ENCODE data around the gene CAMSAP1. TPM values are rescaled to one million over a fixed set of nuclear protein-coding genes. Genes with fewer than 3 reads are reported as not detected.
"Not testable (repeated sequence)": the region's sequence is repeated elsewhere in the genome, so short reads cannot be mapped to it uniquely, and the experiment has no call there.

The CAMSAP1 gene
- total RNA-seq, 2 experiments from 2014 or later, result 19.9 to 21.8 TPM

DNA sequence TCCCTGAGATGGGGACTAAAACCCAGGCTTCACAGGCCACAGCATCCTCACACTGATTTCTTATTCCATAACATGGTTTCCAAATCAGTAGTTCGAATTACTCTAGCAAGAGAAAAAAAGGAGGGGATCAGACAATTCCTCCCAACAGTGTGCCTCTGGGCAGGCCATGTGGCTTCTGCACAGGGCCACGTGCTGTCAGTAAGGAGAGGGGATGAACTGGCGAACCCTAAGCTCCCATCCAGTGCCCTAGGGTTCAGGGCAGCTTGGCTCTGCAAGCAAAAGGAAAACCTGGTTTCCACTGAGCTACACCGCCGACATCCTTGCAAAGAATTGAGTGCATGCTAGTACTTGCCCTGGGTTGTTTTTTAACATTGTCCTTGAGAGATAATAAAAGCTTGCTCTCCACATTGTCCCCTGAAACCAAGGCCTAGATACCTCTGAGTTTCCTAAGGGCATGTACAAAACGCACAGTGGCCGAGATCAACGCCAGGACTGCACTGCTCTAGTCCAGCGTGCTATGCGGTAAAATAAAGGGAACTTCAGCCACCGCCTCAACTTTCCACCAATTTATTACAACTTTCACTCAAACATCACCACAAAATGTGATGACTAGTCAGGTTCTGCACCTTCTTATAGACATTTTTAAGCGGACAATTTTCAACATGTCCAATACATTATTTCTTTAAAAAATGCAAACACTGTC lies 4.5 kb downstream of the CAMSAP1 start:
- Mint-ChIP-seq H3K27me3 (no peaks in the 10 kb centered on the region), H3K36me3 (peaks cover 49% of the 10 kb centered on the region), H3K27ac (no peak overlapping the region), H3K4me1 (peaks cover 35% of the 10 kb centered on the region), H3K4me3 (no peak overlapping the region), H3K9me3 (peaks cover 18% of the 10 kb centered on the region)
- no peak for DNase-seq

DNA sequence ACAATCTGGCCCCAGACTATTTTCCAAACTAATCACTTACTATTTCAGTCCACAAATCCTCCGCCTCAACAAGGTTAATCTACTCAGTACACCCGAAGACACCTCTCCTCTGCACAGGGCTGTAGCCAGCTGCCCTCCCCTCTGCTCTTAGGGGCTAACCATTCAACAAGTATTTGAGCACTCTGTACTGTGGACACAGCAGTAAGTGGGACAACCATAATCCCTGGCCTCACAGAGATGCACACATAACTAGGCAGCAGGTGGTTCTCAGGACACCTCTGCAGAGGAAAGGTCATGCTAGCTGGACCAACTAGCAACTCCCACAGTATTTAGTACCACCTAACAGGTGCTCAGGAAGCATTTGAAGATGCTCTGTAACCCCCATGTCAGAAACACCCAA lies 5.5 kb downstream of the CAMSAP1 start:
- no peak for DNase-seq
- Mint-ChIP-seq H3K9me3 (peaks cover 18% of the 10 kb centered on the region), H3K4me1 (peaks cover 40% of the 10 kb centered on the region), H3K36me3 (peaks cover 50% of the 10 kb centered on the region), H3K4me3 (no peak overlapping the region), H3K27ac (no peak overlapping the region), H3K27me3 (no peaks in the 10 kb centered on the region)

DNA sequence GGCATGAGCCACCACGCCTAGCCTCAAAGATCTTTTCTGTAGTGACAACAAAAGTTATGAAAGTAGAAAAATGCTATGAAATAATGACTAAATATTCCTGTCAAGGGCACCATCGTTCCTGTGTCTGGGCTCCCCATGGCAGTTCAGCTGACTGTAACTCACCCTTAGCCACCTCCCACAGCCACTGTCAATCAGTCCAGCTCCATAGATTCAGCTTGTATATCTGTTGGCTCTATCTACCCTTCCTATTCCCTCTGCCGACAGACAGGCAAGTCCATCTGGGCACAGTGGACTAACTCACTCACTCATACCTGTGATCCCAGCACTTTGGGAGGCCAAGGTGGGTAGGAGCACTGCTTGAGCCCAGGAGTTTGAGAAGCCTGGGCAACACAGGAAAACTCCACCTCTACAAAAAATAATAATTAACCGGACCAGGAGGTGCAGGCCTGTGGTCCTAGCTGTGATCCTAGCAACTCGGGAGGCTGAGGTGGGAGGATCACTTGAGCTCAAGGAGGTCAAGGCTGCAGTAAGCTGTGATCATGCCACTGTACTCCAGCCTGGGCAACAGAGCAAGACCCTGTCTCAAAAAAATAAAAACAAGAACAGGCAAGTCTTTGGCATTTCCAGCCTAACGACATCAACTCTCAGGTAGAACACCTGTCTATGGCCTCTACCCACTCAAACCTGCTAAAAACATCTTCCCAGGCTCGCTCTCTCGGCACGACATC lies 6.2 kb downstream of the CAMSAP1 start:
- Mint-ChIP-seq H3K27me3 (no peaks in the 10 kb centered on the region), H3K4me3 (no peak overlapping the region), H3K36me3 (peaks cover 50% of the 10 kb centered on the region), H3K4me1 (peaks cover 44% of the 10 kb centered on the region), H3K9me3 (peaks cover 18% of the 10 kb centered on the region), H3K27ac (no peak overlapping the region)
- DNase-seq, result no peak

DNA sequence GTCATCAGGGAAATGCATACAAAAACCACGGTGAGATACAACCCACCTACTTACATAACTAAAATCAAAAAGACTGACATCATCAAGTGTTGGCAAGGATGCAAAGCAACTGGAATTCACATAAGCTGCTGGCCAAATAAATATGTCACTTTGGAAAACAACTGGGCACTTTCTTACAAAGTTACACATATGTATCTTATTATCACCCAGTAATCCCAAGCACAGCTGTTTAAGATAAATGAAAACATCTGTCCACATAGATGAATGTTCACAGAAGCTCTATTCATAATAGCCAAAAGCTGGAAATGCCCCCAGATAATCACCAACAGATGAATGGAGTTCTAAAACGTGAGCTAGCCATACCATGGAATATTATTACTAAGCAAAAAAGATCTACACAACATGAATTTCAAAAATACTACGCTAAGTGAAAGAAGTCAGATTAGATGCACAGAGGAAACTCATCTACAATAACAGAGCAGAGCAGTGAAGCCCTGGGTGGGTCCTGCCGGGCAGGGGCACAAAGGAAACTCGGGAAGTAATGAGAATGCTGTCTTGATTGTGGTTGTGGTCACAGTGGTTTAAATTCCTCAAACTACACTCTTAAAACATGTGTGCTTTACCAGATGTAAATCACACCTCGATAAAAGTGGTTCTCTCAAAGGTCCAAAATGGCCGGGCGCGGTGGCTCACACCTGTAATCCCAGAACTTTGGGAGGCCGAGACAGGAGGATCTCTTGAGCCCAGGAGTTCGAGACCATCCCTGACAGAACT lies 8.5 kb downstream of the CAMSAP1 start:
- no peak overlapping the region for H3K4me3 Mint-ChIP-seq
- no peaks in the 10 kb centered on the region for H3K27me3 Mint-ChIP-seq
- no peak overlapping the region for H3K27ac Mint-ChIP-seq
- peaks cover 35% of the 10 kb centered on the region for H3K4me1 Mint-ChIP-seq
- DNase-seq, result no peak
- H3K36me3 Mint-ChIP-seq, result peaks cover 41% of the 10 kb centered on the region
- peaks cover 25% of the 10 kb centered on the region for H3K9me3 Mint-ChIP-seq

DNA sequence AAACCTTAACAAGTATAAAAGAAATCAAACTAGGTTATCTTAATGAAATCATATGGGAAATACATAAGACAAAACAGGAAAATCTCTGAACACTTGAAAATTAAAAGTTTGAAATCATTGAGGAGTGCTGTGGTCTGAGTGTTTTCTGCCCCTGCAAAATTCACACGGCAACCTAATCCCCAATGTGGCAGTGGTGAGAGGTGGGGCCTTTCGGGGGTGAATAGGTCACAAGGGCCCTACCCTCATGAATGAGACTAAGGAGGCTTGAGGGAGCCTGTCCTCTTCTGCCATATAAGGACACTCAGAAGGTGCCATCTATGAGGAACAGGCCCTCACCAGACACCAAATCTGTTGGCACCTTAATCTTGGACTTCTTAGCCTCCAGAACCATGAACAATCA lies 10.7 kb downstream of the CAMSAP1 start:
- Mint-ChIP-seq H3K27me3 (no peaks in the 10 kb centered on the region), H3K9me3 (peaks cover 22% of the 10 kb centered on the region), H3K36me3 (peaks cover 33% of the 10 kb centered on the region), H3K27ac (no peak overlapping the region), H3K4me1 (peaks cover 50% of the 10 kb centered on the region), H3K4me3 (no peak overlapping the region)
- DNase-seq, result no peak

DNA sequence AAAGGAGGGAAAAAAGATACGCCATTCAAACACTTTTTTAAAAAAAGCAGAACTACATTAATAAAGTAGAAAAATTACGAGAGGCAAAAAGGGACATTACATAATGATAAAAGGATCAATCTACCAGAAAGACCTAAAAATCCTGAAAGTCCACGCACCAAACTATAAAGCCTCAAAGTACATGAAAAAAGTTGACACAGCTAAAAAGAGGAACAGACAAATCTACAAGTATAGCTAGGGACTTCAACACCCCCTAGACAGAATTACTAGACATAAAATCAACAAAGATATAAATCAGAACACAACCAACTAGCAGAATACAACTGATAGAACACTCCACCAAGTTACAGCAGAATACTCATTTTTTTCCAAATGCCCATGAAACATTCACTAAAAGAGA lies 11.1 kb downstream of the CAMSAP1 start:
- Mint-ChIP-seq H3K4me1 (peaks cover 50% of the 10 kb centered on the region), H3K27ac (no peak overlapping the region), H3K4me3 (no peak overlapping the region), H3K9me3 (peaks cover 21% of the 10 kb centered on the region), H3K27me3 (no peaks in the 10 kb centered on the region), H3K36me3 (peaks cover 29% of the 10 kb centered on the region)
- DNase-seq, result no peak

DNA sequence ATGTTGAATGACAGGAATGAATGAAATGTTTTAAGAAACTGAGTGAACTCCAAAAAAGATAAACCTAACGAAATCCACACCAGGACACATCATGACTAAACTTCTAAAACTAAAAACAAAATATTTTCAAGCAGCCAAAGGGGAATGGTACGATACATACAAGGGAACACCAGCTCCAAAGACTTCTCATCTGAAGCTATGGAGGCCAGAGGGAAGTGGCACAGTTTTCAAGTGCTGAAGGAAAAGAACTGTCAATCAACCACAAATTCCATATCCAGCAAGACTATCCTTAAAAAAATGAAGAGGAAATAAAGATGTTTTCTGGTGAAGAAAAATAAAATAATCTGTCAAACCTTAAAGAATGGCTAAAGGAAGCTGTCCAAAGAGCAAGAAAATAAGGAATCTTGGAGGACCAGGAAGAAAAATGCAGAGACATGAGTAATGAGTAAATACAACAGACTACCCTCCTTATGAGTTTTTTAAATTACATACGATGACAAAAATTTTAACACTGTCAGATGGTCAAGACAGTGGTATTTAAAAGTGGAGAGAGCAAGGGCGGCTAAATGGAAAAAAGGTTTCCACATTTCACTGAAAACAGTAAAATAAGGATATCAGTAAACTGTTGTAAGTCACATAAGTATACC lies 12.0 kb downstream of the CAMSAP1 start:
- Mint-ChIP-seq H3K27me3 (no peaks in the 10 kb centered on the region), H3K36me3 (peaks cover 25% of the 10 kb centered on the region), H3K27ac (no peak overlapping the region), H3K4me3 (no peak overlapping the region), H3K4me1 (peaks cover 51% of the 10 kb centered on the region), H3K9me3 (peaks cover 21% of the 10 kb centered on the region)
- no peak for DNase-seq

DNA sequence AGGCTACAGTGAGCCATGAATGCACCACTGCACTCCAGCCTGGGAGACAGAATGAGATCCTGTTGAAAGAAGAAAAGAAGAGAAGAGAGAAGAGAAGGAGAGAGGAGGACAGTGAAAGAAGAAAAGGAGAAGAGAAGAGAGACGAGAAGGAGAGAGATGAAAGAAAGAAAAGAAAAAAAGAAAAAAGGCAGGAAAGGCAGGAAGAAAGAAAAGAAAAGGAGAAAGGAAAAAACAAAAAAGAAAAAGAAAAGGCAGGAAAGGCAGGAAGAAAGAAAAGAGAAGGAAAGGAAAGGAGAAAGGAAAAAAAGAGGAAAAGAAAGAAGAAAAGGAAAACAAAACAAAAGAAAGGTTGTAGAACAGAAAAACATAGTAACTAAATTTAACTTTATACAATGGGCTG lies 14.2 kb downstream of the CAMSAP1 start:
- DNase-seq, result no peak
- Mint-ChIP-seq H3K27ac (no peak overlapping the region), H3K27me3 (no peaks in the 10 kb centered on the region), H3K4me3 (no peak overlapping the region), H3K9me3 (peaks cover 10% of the 10 kb centered on the region), H3K4me1 (peaks cover 41% of the 10 kb centered on the region), H3K36me3 (peaks cover 8% of the 10 kb centered on the region)

DNA sequence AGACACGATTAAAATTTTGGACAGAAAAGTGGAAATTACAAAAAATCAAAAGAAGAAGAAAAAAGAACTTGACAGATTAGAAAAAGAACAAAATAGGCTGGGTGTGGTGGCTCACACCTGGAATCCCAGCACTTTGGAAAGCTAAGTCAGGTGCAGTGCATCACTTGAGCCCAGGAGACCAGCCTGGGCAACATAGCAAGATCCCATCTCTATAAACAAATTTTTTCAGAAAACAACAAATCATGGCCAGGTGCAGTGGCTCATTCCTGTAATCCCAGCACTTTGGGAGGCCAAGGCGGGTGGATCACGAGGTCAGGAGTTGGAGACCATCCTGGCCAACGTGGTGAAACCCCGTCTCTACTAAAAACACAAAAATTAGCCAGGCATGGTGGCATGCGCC lies 15.0 kb downstream of the CAMSAP1 start:
- H3K27ac Mint-ChIP-seq, H3K36me3 Mint-ChIP-seq, H3K27me3 Mint-ChIP-seq, H3K4me3 Mint-ChIP-seq, H3K9me3 Mint-ChIP-seq, DNase-seq: not testable (repeated sequence)
- peaks cover 41% of the 10 kb centered on the region for H3K4me1 Mint-ChIP-seq

DNA sequence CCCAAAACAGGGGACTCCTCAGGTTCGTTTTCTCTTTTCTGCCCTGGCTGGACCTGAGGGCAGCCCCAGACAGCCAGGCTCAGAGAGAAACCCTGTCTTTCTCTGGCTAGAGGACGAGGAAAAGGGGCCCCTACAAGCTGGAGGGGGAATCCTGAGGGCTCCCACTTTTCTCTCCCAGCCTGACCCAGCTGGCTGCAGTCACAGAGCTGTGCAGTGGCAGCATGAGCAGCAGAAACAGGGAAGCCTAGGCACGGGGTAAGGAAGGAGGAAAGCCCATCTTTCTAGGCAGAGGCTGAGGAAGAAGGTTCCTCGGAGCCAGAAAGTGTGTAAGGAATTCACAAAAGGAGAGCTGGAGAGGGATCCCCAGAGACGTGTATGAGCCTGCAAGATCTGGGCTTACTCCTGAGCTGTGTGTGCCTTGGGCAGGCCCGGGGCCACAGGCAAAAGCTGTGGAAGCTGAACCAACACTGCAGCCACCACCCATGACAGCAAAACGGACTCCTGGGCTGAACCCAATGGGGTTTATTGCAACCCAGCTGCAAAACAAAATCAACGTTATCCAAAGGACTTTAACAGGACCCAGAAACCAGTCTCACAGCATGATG lies 16.2 kb downstream of the CAMSAP1 start:
- no peak overlapping the region for H3K27ac Mint-ChIP-seq
- peaks cover 7% of the 10 kb centered on the region for H3K9me3 Mint-ChIP-seq
- H3K36me3 Mint-ChIP-seq, result peaks cover 4% of the 10 kb centered on the region
- DNase-seq, result no peak
- H3K4me1 Mint-ChIP-seq, result peaks cover 46% of the 10 kb centered on the region
- H3K4me3 Mint-ChIP-seq, result no peak overlapping the region
- no peaks in the 10 kb centered on the region for H3K27me3 Mint-ChIP-seq

DNA sequence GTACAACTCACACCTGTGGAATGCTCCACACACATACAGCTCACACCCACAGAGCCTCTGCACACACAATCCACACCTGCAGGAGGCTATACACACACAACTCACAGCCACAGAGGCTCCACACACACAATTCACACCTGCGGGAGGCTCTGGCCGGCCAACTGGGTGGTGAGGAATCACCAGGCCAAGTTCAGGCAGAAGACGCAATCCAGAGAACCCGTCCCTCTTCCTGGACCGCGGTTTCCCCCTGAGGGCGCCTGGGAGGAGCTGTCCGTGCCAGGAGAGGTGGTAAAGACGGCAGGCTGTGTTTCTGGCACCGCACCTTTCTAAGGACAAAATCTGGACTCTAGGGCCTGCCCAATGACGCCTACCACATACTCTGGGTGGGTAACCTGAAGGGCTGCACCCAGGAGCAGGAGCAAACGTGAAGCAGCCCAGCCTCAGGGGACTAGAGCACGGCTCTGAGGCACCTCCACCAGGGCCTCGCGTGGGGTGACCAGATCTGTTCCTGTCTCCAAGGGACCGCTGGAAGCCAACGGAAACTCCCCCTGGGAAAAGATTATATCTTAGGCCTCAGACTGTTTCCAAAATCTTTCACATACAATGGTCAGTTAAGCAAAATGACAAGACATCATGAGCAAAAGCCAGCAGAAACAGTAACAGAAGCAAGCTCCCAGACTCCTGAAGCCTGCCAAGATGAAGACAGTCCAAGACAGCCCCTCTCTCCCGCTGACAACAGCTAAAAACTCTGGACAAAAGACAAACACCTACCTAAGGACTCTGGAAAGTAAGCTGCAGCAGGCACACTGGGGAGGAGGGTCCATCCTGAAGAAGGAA lies 16.9 kb downstream of the CAMSAP1 start:
- no peak for DNase-seq
- peaks cover 4% of the 10 kb centered on the region for H3K36me3 Mint-ChIP-seq
- no peaks in the 10 kb centered on the region for H3K27me3 Mint-ChIP-seq
- H3K27ac Mint-ChIP-seq, result no peak overlapping the region
- H3K9me3 Mint-ChIP-seq, result peaks cover 3% of the 10 kb centered on the region
- H3K4me3 Mint-ChIP-seq, result no peak overlapping the region
- H3K4me1 Mint-ChIP-seq, result peaks cover 51% of the 10 kb centered on the region

DNA sequence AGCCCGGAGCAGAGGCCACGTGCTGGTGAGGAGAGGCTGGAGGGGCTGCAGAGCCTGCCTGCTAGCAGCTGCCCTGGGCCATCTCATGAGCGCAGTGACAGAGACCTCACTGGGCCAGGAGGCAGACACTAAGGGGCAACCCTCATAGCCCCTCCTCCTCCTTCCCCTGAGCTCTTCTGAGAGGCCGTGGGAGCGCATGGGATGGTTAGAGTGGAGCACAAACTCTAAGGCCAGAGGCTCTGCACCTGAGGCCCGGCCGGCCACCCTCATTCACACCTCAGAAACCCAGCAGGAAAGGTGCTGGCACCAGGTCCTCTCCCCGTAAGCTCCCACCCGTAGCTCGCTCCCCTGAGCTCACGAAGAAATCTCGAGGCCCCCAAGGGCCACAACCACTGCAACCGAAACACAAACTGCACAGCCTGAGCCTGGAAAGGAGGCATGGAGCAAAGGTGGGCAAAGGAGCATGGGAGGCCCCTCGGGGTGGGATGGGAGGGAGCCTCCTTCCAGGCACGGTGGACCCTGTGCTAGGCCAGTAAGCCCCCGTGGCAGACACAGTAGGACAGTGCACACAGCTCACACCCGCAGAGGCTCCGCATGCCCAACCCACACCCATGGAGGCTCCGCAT lies 17.7 kb downstream of the CAMSAP1 start:
- no peaks in the 10 kb centered on the region for H3K36me3 Mint-ChIP-seq
- no peaks in the 10 kb centered on the region for H3K27me3 Mint-ChIP-seq
- no peak overlapping the region for H3K4me3 Mint-ChIP-seq
- peaks cover 55% of the 10 kb centered on the region for H3K4me1 Mint-ChIP-seq
- no peak for DNase-seq
- no peak overlapping the region for H3K27ac Mint-ChIP-seq
- no peaks in the 10 kb centered on the region for H3K9me3 Mint-ChIP-seq

DNA sequence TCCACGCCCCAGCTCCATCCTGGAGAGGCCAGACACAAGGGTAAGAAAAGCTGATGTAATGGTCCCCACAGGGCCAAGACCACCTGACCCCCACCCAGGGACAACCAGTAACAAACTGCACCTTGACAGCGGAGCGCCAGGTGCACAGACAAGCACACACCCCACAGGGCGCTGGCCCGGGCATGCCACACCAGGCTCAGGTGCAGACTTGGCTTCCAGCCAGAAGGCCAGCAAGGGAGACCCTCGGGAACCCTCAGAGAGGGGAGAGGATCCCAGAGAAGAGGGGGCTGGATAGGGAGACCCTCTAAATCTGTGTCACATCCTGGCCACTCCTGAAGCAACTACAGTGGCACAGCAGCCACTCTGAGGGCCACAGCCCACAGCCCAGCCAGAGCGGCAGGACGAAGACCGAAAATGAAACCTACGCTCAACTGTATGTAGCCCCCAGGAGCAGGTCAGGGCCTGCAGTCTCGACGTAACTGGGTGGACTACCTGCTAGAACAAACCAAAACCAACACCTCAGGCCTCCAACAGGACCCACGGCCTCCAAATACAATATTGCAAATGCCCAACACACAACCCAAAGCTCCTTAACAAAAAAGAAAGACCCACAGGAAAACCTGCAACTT lies 18.5 kb downstream of the CAMSAP1 start:
- no peak for DNase-seq
- H3K4me1 Mint-ChIP-seq, result peaks cover 58% of the 10 kb centered on the region
- no peak overlapping the region for H3K27ac Mint-ChIP-seq
- H3K9me3 Mint-ChIP-seq, result no peaks in the 10 kb centered on the region
- H3K4me3 Mint-ChIP-seq, result no peak overlapping the region
- H3K27me3 Mint-ChIP-seq, result no peaks in the 10 kb centered on the region
- H3K36me3 Mint-ChIP-seq, result no peaks in the 10 kb centered on the region
